ENCODE data around the gene ALCAM.

Gene ALCAM

GRCh38 chr3:105431200-105431599, 64.5 kb downstream of the ALCAM start:
- no peak for DNase-seq

- DNase-seq: no peak
These were observed 68.6 kb downstream of the ALCAM start for GRCh38 chr3:105435277-105435676.

- DNase-seq: no peak
These were observed 70.0 kb downstream of the ALCAM start for GRCh38 chr3:105436687-105437086.

- no peak for DNase-seq
These were observed 73.4 kb downstream of the ALCAM start for GRCh38 chr3:105440113-105440512.

GRCh38 chr3:105444725-105445124, 78.0 kb downstream of the ALCAM start:
- DNase-seq: no peak

GRCh38 chr3:105448338-105448982, 81.8 kb downstream of the ALCAM start:
- peak in 1 of 2 experiments; percentile 29 for DNase-seq

- no peak for DNase-seq
These were observed 82.7 kb downstream of the ALCAM start for GRCh38 chr3:105449414-105449813.

- DNase-seq: no peak
These were observed 89.3 kb downstream of the ALCAM start for GRCh38 chr3:105456017-105456416.

GRCh38 chr3:105458518-105459215, 92.0 kb downstream of the ALCAM start:
- no peak for DNase-seq

- no peak for DNase-seq
These were observed 93.0 kb downstream of the ALCAM start for GRCh38 chr3:105459566-105460290.

- DNase-seq: no peak
These were observed 96.9 kb downstream of the ALCAM start for GRCh38 chr3:105463620-105464019.

GRCh38 chr3:105465251-105465853, 98.6 kb downstream of the ALCAM start:
- DNase-seq: no peak

GRCh38 chr3:105466072-105466471, 99.4 kb downstream of the ALCAM start:
- no peak for DNase-seq

- no peak for DNase-seq
These were observed 100.0 kb downstream of the ALCAM start for GRCh38 chr3:105466495-105467404.

GRCh38 chr3:105470851-105471250, 104.1 kb downstream of the ALCAM start:
- DNase-seq: no peak

- no peak for DNase-seq
These were observed 107.0 kb downstream of the ALCAM start for GRCh38 chr3:105473521-105474223.

- DNase-seq: no peak
These were observed 114.1 kb downstream of the ALCAM start for GRCh38 chr3:105480768-105481167.

GRCh38 chr3:105483476-105483875, 116.8 kb downstream of the ALCAM start:
- no peak for DNase-seq

GRCh38 chr3:105490045-105490444, 123.3 kb downstream of the ALCAM start:
- DNase-seq: no peak

GRCh38 chr3:105493305-105493892, 126.7 kb downstream of the ALCAM start:
- no peak for DNase-seq

GRCh38 chr3:105495021-105495420, 128.3 kb downstream of the ALCAM start:
- DNase-seq: no peak
